GM18951 (cell line): ENCODE data around the gene KCTD5.
A peak's percentile ranks its signal among the peaks of the same experiment; 100 is the strongest.

Source experiments
- POLR2A ChIP-seq: IDR thresholded peaks from 4 replicates; pipeline ENCODE4 v1.6.1; 2011; ENCODE audit warnings: mild to moderate bottlenecking; ENCODE audit not compliant: insufficient read length, insufficient read depth; ENCODE audit errors: extremely low read depth
- in situ Hi-C: fragments of 300-500 bp; cut with MboI; formaldehyde crosslinking; loops from one replicate; pipeline ENCODE4 v1.12.0; 2022; ENCODE audit warnings: low sequenced_read_pairs, mixed read lengths, inconsistent platforms; ENCODE audit not compliant: unreplicated experiment

KCTD5 gene

DNA sequence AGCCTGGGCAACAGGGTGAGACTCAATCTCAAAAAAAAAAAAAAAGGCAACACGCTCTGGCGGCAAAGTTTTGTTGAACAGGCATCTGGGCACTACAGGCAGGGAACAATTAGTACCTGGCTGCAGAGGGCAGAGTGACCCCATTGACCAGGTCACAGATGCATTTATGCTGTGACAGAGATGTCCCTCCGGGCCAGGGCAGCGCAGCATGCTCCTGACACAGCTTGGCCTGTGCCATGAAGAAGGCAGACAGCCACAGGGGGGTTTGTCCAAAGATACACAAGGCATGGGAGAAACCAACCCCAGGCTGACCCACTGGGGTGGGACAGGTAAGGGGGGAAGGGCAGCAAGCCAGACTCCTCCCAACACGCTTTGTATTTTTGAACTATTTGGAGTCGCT, 62.4 kb downstream of the KCTD5 start:
- in situ Hi-C loops: no loop called here
- no peak for TF ChIP-seq POLR2A

DNA sequence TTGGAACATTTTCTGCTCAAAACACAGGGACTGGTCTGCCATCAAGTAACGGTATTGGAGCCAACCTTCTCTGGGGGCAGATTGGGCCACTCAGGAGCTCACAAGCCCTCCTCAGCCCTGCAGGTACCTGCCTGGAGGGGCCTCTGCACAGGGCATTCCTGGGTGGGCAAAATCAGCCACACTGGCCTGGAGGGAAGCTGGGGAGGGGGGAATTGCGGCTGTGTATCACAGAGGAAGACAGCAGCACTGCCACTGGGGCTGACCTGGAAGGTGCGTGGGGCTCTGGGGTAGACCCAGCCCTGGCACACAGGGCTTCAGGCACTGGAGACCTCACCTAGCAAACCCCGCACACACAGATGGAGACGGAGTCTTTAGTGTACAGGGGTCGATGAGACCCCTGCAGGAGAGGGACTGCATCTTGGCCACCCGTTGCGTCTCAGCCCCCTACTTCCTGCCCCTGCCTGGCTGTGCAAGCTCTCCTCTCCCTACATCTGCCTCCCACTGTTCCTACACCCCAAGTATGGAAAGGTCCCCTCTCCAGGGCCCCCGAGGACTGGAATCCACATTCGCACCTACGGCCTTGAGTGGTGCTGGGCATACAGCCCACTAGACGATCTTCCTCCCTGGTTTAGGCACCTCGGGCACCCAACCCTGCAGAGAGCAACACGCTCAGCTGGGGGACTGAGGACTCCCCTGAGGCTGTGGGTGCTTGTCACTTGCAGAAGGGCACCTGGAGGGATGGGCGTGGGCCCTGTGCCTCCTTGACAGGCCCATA, 63.0 kb downstream of the KCTD5 start:
- in situ Hi-C loops: no loop called here
- TF ChIP-seq POLR2A: no peak

DNA sequence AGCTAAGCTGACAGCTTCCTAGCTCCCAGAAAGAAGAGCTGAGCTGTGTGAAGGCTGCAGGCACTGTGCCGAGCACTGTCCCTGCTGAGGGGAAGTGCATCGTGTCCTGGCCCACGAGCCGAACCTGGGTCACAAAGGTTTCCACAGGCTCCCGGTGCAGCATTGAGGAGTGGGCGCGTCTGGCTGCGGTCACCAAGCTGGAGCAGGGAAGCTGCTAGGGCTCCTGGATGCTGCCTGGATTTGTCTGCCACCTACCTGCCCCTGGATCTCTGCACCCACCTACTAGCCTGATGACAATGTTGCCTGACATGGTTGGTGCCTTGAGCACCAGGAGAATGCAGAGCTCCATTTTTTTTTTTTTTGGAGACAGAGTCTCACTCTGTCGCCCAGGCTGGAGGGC, 63.6 kb downstream of the KCTD5 start:
- in situ Hi-C loops: no loop called here
- TF ChIP-seq POLR2A: no peak

DNA sequence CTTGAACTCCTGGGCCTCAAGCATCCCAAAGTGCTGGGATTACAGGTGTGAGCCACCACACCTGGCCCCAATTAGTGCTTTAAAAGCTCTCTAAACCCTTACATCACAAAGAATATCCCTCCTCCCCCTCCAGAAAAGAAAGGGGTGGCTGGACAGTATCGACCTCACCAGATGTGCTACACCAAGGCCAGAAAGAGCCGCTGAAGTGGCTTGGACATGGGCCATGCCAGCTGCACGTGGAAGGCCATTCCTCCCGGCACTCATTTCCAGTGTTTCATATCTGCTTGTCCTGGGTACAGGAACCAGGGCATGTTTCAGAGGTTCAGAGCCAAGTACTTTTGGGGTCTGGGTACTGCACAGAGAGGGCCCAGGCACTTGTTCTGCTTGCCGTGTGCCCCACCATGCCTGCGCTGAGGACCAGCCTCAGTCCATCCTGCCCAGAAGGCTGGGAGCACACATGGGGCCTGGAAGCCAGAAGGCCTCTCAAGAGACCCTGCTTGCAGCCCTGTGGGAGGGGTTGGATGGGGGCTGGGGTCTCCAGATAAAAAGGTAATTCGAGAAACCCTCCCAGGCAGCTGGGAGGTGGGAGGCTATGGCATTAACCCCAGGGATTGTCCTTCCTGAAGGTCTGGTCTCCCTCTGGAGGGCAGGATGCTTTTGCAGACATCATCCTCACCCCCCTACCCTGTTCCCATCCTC, 66.6 kb downstream of the KCTD5 start:
- in situ Hi-C loops: no loop called here
- no peak for TF ChIP-seq POLR2A

DNA sequence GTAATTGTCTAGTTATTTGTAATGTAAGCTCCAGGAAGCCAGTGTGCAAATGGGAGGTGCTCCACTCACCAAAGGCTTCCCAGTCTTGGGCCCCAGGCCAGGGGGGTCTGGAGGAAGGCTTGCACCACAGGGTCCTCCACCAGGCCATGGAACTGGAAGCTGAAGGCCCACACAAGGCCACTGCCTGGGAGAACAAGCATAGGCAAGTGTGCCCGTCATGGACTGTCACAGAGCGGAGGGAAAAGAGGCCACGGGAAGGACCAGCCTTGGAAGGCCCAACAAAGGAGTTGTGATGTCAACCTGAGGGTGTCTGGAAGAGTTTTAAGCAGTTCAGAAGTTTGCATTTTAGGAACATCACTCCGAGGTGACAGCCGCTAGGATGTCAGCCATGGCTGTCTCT, 67.2 kb downstream of the KCTD5 start:
- no peak for TF ChIP-seq POLR2A
- in situ Hi-C loops: no loop called here

DNA sequence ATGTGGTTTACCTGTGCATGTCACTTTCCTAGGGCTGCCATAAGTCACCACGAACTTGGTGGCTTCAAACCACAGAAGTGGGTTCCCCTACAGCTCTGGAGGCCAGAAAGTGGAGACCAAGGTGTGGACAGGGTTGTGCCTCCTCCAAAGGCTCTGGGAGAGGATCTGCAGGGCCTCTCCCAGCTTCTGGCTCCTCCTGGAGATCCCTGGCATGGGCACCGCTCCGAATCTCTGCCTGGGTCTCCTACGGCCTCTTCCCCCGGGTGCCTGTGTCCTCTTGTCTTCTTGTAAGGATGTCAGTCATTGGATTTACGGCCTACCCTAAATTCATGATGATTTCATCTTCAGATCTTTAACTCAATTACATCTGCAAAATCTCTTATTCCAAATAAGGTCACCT, 67.6 kb downstream of the KCTD5 start:
- no peak for TF ChIP-seq POLR2A
- in situ Hi-C loops: no loop called here

DNA sequence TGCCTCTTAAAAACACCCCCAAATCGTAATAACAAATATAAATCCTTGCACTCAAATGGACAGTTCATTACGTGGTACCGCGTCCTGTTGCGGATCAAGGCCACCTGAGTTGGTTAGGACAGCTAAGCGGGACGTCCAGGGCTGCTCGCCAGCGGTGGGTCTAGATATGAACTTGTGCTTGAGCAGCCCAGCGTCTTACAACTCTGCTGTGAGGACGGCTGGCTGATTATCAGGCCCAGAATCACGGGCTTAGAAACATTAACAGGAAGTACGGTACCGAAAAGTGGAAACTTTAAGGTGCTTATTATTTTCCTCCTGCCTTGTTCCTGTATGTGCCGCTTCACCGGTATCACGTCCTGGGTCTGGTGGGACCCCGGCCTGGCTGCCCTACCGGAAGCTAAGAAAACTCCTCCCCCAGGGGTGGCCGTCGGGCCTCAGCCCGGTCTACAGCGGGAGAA, 69.3 kb downstream of the KCTD5 start:
- in situ Hi-C loops: no loop called here
- TF ChIP-seq POLR2A: no peak

DNA sequence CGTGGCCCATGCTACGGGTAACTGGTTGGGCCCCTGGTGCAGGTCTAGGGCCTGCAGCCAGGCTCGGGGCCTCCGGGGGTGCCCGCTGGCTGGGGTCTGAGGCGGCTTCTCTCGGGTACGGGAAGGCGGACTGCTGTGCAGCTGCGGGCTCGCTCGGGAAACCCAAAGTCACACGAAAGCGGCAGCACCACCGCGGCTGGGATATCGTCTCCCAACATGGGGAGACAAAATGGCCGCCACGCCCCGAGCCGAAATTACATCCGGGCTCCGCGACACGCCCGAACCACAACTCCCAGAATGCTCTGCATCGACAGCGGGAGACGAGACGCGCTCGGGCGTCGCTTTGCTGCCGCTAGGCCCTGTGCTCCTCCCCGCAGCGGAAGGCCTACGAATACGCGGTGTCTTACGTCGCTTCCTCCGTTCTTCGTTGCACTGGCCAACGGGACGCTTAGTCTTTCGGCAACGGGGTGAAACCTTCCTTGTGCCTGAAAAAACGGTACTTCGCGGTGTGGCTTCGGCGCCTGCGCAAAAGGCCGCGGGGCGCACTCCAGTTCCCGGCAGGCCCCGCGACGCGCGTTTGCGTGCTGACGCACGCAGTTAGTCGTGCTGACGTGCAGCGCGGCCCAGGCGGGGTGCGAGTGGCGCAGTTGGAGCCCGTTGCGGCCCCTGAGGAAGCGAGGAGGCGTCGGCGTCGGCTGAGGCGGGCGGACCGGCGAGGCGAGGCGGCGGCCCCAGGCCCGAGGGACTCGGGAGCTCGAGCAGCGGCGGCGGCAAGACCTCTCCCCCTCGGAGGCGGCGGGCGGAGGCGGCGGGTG, 69.9 kb downstream of the KCTD5 start, which contains the start of gene SRRM2:
SRRM2 (plus strand) TSS at position 604 of the 815 bp plus-strand sequence. CDS start 3,727 bp downstream, outside the sequence.
- TF ChIP-seq POLR2A: peak; percentile 85
- in situ Hi-C loops: no loop called here

DNA sequence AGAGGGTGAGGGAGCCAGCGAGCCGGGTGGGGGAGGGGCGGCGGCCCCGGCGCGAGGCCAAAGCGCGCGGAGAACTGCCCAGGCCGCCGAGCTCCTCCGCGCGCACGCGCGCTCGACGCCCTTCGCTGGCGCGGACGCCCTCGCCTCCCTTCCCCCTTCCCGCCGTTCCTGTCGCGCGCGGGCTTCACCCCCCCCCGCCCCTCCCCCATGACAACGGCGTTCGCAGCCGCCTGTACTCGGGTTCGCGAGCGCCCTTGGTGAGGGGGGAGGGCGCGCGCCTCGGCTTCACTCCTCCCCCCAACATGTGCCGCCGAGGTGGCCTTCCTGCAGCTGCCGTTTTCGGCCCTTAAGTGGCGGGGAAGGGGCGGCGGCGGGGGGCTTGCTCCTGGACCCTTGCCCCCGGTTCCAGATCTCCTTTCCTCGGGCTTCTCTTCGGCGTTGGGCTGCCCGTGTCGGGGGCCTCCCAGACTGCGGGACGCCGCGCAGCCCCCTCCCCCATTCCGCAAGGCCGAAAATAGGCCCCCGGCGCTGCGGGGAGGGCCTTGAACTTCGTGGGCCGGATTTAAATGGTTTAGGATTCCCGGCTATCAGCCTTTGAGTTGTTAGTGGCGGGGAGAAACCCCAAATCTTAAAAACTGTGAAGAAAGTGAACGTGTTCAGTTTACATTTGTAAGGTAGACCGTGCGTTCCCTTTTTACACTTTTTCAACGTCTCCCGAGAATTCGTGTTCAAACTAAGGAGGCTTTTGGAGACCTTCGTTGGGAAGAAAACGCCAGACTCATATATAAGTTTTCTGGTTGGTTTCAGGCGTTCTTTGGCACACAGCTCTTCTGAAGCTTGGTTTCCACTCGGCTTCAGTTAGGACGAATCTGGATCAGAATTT, 70.8 kb downstream of the KCTD5 start:
- in situ Hi-C loops: no loop called here
- no peak for TF ChIP-seq POLR2A

DNA sequence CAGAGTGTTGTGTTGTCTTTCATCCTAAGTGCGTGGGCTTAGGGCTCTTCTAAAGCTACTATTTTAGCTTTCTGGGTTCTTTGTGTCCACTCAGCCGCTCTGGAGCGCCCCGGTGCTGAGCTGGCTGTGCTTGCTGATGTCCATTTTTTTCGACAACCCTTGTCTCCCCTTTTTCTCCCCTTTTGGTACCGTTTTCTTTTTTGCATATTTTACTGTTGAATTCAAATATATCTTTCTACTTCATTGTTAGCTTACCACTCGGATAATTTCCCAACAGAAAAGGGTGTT, 71.4 kb downstream of the KCTD5 start:
- in situ Hi-C loops: no loop called here
- no peak for TF ChIP-seq POLR2A

DNA sequence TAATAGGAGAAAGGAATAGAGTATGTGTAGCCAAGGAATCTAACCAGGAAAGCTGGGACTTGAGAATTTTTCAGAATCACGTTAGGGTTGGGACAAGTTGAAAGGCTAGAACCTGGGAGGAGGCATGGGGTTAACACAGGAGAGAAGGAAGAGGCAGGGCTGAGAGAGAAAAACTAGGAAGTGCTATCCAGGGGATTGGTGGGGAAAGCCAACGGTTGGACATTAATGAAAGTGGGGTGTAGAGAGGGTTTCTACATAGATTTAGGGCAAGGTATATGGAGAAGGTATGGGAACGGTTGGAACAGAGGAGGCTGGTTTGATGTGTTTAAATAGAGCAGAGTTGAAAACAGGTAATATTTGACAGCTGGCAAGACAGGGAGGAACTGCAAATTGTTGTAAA, 72.8 kb downstream of the KCTD5 start:
- TF ChIP-seq POLR2A: no peak

DNA sequence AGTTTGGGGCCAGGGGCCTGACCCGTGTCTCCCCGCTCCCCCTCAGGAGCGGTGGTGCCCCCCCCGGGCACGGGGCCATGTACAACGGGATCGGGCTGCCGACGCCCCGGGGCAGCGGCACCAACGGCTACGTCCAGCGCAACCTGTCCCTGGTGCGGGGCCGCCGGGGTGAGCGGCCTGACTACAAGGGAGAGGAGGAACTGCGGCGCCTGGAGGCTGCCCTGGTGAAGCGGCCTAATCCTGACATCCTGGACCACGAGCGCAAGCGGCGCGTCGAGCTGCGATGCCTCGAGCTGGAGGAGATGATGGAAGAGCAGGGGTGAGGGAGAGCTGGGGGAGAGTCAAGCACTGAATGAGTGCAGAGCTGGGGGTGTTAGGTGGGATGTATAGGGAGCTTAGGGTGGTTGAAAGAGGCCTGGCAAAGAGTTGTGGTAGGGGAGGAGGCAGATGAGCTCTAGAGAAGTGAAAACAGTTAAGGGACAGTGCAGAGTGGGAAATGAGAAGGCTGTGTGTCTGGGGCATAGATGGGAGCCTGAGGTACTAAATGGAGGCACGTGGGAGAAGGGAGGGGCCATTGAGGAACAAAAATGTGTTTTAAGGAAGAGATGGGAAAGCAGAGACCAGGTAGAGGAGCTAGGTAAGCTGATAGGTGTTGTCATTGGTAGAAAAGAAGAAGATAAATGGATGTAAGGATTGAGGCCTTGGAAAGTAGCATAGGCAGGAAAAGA, 74.1 kb downstream of the KCTD5 start:
- no peak for TF ChIP-seq POLR2A
- in situ Hi-C loops: no loop called here

More for the DNA sequence above, 72.8 kb downstream of the KCTD5 start:
- in situ Hi-C loops: no loop called here
